ENCODE measurements around the gene DAP. TPM values are rescaled to one million over a fixed set of nuclear protein-coding genes. Genes with fewer than 3 reads are reported as not detected.

The DAP gene
- total RNA-seq, 1 experiment from 2014 or later: 47.7 TPM

DNA sequence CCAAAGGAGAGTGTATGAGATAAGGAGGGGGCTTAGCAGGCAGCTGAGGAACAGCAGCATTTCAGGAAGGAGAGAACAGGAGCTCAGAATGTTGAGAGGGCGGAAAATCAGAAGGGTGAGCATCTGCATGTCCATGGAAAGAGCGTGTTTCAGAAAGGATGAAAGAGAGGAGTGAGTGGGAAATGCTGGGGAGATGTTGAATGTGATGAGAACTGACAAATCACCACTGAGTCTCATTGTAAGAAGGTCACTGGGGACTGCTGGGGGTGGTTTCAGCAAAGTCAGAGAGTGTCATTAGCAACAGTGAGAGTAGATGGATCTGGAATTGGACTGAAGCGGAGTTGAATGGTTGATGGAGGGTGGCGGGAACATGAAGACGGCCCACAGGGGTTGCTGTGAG, 131.4 kb downstream of the DAP start:
- Mint-ChIP-seq H3K27ac (no peak overlapping the region), H3K4me1 (peaks cover 28% of the 10 kb centered on the region)
- TF ChIP-seq, protein P1, sequence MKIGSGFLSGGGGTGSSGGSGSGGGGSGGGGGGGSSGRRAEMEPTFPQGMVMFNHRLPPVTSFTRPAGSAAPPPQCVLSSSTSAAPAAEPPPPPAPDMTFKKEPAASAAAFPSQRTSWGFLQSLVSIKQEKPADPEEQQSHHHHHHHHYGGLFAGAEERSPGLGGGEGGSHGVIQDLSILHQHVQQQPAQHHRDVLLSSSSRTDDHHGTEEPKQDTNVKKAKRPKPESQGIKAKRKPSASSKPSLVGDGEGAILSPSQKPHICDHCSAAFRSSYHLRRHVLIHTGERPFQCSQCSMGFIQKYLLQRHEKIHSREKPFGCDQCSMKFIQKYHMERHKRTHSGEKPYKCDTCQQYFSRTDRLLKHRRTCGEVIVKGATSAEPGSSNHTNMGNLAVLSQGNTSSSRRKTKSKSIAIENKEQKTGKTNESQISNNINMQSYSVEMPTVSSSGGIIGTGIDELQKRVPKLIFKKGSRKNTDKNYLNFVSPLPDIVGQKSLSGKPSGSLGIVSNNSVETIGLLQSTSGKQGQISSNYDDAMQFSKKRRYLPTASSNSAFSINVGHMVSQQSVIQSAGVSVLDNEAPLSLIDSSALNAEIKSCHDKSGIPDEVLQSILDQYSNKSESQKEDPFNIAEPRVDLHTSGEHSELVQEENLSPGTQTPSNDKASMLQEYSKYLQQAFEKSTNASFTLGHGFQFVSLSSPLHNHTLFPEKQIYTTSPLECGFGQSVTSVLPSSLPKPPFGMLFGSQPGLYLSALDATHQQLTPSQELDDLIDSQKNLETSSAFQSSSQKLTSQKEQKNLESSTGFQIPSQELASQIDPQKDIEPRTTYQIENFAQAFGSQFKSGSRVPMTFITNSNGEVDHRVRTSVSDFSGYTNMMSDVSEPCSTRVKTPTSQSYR (CRISPR knock-in tag; IDR thresholded peaks at IDR 0.05): no peak
- TF ChIP-seq MYBL2 (CRISPR knock-in tag; IDR thresholded peaks at IDR 0.05) (no peak), TEAD4 (CRISPR knock-in tag; IDR thresholded peaks at IDR 0.05) (no peak), ZNF423 (CRISPR knock-in tag; IDR thresholded peaks at IDR 0.05) (no peak), MXD4 (CRISPR knock-in tag; IDR thresholded peaks at IDR 0.05; ENCODE audit: borderline replicate concordance) (no peak), PRRX2 (CRISPR knock-in tag; IDR thresholded peaks at IDR 0.05) (no peak), ZNF219 (CRISPR knock-in tag; IDR thresholded peaks at IDR 0.05; ENCODE audit: borderline replicate concordance) (no peak), TCF7 (CRISPR knock-in tag; IDR thresholded peaks at IDR 0.05; ENCODE audit: low read depth) (no peak), EMX1 (CRISPR knock-in tag; IDR thresholded peaks at IDR 0.05) (no peak), ZNF317 (CRISPR knock-in tag; IDR thresholded peaks at IDR 0.05; ENCODE audit: borderline replicate concordance, low read depth) (no peak), FOXK1 (CRISPR knock-in tag; IDR thresholded peaks at IDR 0.05) (no peak)
- TF ChIP-seq, protein P2, sequence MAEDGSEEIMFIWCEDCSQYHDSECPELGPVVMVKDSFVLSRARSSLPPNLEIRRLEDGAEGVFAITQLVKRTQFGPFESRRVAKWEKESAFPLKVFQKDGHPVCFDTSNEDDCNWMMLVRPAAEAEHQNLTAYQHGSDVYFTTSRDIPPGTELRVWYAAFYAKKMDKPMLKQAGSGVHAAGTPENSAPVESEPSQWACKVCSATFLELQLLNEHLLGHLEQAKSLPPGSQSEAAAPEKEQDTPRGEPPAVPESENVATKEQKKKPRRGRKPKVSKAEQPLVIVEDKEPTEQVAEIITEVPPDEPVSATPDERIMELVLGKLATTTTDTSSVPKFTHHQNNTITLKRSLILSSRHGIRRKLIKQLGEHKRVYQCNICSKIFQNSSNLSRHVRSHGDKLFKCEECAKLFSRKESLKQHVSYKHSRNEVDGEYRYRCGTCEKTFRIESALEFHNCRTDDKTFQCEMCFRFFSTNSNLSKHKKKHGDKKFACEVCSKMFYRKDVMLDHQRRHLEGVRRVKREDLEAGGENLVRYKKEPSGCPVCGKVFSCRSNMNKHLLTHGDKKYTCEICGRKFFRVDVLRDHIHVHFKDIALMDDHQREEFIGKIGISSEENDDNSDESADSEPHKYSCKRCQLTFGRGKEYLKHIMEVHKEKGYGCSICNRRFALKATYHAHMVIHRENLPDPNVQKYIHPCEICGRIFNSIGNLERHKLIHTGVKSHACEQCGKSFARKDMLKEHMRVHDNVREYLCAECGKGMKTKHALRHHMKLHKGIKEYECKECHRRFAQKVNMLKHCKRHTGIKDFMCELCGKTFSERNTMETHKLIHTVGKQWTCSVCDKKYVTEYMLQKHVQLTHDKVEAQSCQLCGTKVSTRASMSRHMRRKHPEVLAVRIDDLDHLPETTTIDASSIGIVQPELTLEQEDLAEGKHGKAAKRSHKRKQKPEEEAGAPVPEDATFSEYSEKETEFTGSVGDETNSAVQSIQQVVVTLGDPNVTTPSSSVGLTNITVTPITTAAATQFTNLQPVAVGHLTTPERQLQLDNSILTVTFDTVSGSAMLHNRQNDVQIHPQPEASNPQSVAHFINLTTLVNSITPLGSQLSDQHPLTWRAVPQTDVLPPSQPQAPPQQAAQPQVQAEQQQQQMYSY (CRISPR knock-in tag; IDR thresholded peaks at IDR 0.05): no peak
- TF ChIP-seq, protein P3, sequence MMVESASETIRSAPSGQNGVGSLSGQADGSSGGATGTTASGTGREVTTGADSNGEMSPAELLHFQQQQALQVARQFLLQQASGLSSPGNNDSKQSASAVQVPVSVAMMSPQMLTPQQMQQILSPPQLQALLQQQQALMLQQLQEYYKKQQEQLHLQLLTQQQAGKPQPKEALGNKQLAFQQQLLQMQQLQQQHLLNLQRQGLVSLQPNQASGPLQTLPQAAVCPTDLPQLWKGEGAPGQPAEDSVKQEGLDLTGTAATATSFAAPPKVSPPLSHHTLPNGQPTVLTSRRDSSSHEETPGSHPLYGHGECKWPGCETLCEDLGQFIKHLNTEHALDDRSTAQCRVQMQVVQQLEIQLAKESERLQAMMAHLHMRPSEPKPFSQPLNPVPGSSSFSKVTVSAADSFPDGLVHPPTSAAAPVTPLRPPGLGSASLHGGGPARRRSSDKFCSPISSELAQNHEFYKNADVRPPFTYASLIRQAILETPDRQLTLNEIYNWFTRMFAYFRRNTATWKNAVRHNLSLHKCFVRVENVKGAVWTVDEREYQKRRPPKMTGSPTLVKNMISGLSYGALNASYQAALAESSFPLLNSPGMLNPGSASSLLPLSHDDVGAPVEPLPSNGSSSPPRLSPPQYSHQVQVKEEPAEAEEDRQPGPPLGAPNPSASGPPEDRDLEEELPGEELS (CRISPR knock-in tag; IDR thresholded peaks at IDR 0.05): no peak
- TF ChIP-seq, protein P4, sequence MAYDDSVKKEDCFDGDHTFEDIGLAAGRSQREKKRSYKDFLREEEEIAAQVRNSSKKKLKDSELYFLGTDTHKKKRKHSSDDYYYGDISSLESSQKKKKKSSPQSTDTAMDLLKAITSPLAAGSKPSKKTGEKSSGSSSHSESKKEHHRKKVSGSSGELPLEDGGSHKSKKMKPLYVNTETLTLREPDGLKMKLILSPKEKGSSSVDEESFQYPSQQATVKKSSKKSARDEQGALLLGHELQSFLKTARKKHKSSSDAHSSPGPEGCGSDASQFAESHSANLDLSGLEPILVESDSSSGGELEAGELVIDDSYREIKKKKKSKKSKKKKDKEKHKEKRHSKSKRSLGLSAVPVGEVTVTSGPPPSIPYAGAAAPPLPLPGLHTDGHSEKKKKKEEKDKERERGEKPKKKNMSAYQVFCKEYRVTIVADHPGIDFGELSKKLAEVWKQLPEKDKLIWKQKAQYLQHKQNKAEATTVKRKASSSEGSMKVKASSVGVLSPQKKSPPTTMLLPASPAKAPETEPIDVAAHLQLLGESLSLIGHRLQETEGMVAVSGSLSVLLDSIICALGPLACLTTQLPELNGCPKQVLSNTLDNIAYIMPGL (CRISPR knock-in tag; IDR thresholded peaks at IDR 0.05): no peak
- TF ChIP-seq, protein P5, sequence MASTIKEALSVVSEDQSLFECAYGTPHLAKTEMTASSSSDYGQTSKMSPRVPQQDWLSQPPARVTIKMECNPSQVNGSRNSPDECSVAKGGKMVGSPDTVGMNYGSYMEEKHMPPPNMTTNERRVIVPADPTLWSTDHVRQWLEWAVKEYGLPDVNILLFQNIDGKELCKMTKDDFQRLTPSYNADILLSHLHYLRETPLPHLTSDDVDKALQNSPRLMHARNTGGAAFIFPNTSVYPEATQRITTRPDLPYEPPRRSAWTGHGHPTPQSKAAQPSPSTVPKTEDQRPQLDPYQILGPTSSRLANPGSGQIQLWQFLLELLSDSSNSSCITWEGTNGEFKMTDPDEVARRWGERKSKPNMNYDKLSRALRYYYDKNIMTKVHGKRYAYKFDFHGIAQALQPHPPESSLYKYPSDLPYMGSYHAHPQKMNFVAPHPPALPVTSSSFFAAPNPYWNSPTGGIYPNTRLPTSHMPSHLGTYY (CRISPR knock-in tag; IDR thresholded peaks at IDR 0.05): no peak
- TF ChIP-seq, protein P6, sequence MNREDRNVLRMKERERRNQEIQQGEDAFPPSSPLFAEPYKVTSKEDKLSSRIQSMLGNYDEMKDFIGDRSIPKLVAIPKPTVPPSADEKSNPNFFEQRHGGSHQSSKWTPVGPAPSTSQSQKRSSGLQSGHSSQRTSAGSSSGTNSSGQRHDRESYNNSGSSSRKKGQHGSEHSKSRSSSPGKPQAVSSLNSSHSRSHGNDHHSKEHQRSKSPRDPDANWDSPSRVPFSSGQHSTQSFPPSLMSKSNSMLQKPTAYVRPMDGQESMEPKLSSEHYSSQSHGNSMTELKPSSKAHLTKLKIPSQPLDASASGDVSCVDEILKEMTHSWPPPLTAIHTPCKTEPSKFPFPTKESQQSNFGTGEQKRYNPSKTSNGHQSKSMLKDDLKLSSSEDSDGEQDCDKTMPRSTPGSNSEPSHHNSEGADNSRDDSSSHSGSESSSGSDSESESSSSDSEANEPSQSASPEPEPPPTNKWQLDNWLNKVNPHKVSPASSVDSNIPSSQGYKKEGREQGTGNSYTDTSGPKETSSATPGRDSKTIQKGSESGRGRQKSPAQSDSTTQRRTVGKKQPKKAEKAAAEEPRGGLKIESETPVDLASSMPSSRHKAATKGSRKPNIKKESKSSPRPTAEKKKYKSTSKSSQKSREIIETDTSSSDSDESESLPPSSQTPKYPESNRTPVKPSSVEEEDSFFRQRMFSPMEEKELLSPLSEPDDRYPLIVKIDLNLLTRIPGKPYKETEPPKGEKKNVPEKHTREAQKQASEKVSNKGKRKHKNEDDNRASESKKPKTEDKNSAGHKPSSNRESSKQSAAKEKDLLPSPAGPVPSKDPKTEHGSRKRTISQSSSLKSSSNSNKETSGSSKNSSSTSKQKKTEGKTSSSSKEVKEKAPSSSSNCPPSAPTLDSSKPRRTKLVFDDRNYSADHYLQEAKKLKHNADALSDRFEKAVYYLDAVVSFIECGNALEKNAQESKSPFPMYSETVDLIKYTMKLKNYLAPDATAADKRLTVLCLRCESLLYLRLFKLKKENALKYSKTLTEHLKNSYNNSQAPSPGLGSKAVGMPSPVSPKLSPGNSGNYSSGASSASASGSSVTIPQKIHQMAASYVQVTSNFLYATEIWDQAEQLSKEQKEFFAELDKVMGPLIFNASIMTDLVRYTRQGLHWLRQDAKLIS (CRISPR knock-in tag; IDR thresholded peaks at IDR 0.05; ENCODE audit: borderline replicate concordance): no peak
- TF ChIP-seq, protein P7, sequence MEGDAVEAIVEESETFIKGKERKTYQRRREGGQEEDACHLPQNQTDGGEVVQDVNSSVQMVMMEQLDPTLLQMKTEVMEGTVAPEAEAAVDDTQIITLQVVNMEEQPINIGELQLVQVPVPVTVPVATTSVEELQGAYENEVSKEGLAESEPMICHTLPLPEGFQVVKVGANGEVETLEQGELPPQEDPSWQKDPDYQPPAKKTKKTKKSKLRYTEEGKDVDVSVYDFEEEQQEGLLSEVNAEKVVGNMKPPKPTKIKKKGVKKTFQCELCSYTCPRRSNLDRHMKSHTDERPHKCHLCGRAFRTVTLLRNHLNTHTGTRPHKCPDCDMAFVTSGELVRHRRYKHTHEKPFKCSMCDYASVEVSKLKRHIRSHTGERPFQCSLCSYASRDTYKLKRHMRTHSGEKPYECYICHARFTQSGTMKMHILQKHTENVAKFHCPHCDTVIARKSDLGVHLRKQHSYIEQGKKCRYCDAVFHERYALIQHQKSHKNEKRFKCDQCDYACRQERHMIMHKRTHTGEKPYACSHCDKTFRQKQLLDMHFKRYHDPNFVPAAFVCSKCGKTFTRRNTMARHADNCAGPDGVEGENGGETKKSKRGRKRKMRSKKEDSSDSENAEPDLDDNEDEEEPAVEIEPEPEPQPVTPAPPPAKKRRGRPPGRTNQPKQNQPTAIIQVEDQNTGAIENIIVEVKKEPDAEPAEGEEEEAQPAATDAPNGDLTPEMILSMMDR (IDR thresholded peaks at IDR 0.05): no peak
- TF ChIP-seq, protein P8, sequence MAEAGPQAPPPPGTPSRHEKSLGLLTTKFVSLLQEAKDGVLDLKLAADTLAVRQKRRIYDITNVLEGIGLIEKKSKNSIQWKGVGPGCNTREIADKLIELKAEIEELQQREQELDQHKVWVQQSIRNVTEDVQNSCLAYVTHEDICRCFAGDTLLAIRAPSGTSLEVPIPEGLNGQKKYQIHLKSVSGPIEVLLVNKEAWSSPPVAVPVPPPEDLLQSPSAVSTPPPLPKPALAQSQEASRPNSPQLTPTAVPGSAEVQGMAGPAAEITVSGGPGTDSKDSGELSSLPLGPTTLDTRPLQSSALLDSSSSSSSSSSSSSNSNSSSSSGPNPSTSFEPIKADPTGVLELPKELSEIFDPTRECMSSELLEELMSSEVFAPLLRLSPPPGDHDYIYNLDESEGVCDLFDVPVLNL (CRISPR knock-in tag; IDR thresholded peaks at IDR 0.05; ENCODE audit: borderline replicate concordance, low read depth): no peak

More for the DNA sequence above, 131.4 kb downstream of the DAP start:
- Mint-ChIP-seq H3K27me3 (ENCODE audit: low read depth) (no peaks in the 10 kb centered on the region; the same call in none of the 2 replicates), H3K9me3 (no peaks in the 10 kb centered on the region; the same call in 1 of the 2 replicates), H3K36me3 (no peaks in the 10 kb centered on the region), H3K4me3 (no peak overlapping the region)
- POLR2A ChIA-PET: no interaction called here
- no peak for ATAC-seq
- DNase-seq (ENCODE audit: low spot score): no peak
- CTCF ChIA-PET: interaction anchor here (1.3 to 4.9 kb wide), 2 partner anchors 175 to 227 kb away, joined by 3 to 142 read pairs; no protein-coding TSS in a partner anchor
